ENCODE measurements around the gene ACTL10.
"Not testable (repeated sequence)": the region's sequence is repeated elsewhere in the genome, so short reads cannot be mapped to it uniquely, and the experiment has no call there.

Gene ACTL10

GRCh38 chr20:33693741-33694638 lies 27.2 kb downstream of the ACTL10 start:
- DNase-seq (ENCODE audit: low spot score) = no peak
- TF ChIP-seq CTCF (IDR thresholded peaks at IDR 0.05; ENCODE audit: extremely low read depth, missing control alignments) = no peak

GRCh38 chr20:33694639-33695012 lies 27.9 kb downstream of the ACTL10 start:
- no peak for DNase-seq (ENCODE audit: low spot score)
- TF ChIP-seq CTCF (IDR thresholded peaks at IDR 0.05; ENCODE audit: extremely low read depth, missing control alignments) = no peak

GRCh38 chr20:33696448-33696847 lies 29.7 kb downstream of the ACTL10 start:
- DNase-seq (ENCODE audit: low spot score) = no peak
- TF ChIP-seq CTCF (IDR thresholded peaks at IDR 0.05; ENCODE audit: extremely low read depth, missing control alignments) = no peak

- TF ChIP-seq CTCF (IDR thresholded peaks at IDR 0.05; ENCODE audit: extremely low read depth, missing control alignments) = no peak
- no peak for DNase-seq (ENCODE audit: low spot score)
These were observed 30.4 kb downstream of the ACTL10 start for GRCh38 chr20:33697129-33697528.

GRCh38 chr20:33698966-33699365 lies 32.2 kb downstream of the ACTL10 start:
- not testable (repeated sequence) for DNase-seq (ENCODE audit: low spot score)

GRCh38 chr20:33700696-33701441 lies 34.1 kb downstream of the ACTL10 start:
- not testable (repeated sequence) for DNase-seq (ENCODE audit: low spot score)

GRCh38 chr20:33701629-33702450 lies 35.1 kb downstream of the ACTL10 start:
- TF ChIP-seq CTCF (IDR thresholded peaks at IDR 0.05; ENCODE audit: extremely low read depth, missing control alignments) = no peak
- DNase-seq (ENCODE audit: low spot score) = no peak

- no peak for TF ChIP-seq CTCF (IDR thresholded peaks at IDR 0.05; ENCODE audit: extremely low read depth, missing control alignments)
- no peak for DNase-seq (ENCODE audit: low spot score)
These were observed 36.1 kb downstream of the ACTL10 start for GRCh38 chr20:33702861-33703260.
